T-cell (primary cell): ENCODE measurements around the gene GHRHR. TPM values are rescaled to one million over a fixed set of nuclear protein-coding genes. Genes with fewer than 3 reads are reported as not detected.

Source experiments
- total RNA-seq, 35 experiments: library from RNA in 6 of 35; stranded (reverse) in 6 of 35; fragments of 120-200 nt in 1 of 35; gene quantifications; one replicate each; pipeline versions ENCODE4 v1.2.1 to v1.2.4 and lab custom pipeline; 2013 to 2026

GHRHR gene
- total RNA-seq, 5 donors from 2014 or later (not counting 1 experiment from before 2014, with no cell fraction given) = not detected

Other genes starting within 250 kb of the GHRHR start
- gene INMT, start 211.8 kb upstream of the GHRHR start, total RNA-seq = 1 to 10 TPM in 1 of 5 donors, under 1 TPM in 4; 0.14 to 1.7 (median 0.75) TPM
- 1 to 10 TPM in 4 of 5 donors, under 1 TPM in 1; 0.60 to 1.7 (median 1.2) TPM for gene MINDY4, start 192.5 kb upstream of the GHRHR start, total RNA-seq
- gene AQP1, start 52.1 kb upstream of the GHRHR start, total RNA-seq = 1 to 10 TPM in 2 of 5 donors, under 1 TPM in 3; 0.13 to 1.9 (median 0.79) TPM
- not detected for gene ADCYAP1R1, start 88.4 kb downstream of the GHRHR start, total RNA-seq